Measurements from ENCODE around the gene MYCBPAP.

DNA sequence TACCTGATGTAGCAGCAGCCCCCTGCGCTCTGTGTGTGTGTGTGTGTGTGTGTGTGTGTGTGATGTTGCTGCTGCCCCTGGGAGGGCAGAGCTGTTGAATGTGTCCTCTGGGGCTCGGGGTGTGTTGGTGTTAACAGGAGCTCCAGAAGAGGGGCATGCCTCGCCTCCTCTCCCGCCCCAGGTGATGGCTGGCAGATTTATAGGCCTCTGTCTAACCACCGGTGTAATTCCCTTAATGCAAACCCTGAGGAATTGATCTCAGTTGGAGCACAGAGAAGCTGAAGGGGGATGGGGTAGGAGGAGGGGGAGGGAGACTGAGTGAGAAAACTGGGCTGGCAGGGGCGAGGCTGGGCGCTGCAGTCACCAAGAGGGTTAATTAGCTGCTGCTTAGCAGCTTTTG, 62.3 kb downstream of the MYCBPAP start:
- TF ChIP-seq, protein P1, sequence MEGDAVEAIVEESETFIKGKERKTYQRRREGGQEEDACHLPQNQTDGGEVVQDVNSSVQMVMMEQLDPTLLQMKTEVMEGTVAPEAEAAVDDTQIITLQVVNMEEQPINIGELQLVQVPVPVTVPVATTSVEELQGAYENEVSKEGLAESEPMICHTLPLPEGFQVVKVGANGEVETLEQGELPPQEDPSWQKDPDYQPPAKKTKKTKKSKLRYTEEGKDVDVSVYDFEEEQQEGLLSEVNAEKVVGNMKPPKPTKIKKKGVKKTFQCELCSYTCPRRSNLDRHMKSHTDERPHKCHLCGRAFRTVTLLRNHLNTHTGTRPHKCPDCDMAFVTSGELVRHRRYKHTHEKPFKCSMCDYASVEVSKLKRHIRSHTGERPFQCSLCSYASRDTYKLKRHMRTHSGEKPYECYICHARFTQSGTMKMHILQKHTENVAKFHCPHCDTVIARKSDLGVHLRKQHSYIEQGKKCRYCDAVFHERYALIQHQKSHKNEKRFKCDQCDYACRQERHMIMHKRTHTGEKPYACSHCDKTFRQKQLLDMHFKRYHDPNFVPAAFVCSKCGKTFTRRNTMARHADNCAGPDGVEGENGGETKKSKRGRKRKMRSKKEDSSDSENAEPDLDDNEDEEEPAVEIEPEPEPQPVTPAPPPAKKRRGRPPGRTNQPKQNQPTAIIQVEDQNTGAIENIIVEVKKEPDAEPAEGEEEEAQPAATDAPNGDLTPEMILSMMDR (IDR thresholded peaks at IDR 0.05; ENCODE audit: low read length): no peak
- TF ChIP-seq EZH2 (optimal IDR thresholded peaks at IDR 0.05; ENCODE audit: low read depth, low read length) (no peak), EZH2phosphoT487 (IDR thresholded peaks at IDR 0.05; ENCODE audit: low read length) (no peak)
